ENCODE results near the gene CA4. TPM values are rescaled to one million over a fixed set of nuclear protein-coding genes. Genes with fewer than 3 reads are reported as not detected.

CA4 gene
- total and polyA plus RNA-seq, 2 of the 8 experiments (the other 6 are each of a cell fraction or from before 2014, with no cell fraction given), result 3.6 to 4.2 TPM

DNA sequence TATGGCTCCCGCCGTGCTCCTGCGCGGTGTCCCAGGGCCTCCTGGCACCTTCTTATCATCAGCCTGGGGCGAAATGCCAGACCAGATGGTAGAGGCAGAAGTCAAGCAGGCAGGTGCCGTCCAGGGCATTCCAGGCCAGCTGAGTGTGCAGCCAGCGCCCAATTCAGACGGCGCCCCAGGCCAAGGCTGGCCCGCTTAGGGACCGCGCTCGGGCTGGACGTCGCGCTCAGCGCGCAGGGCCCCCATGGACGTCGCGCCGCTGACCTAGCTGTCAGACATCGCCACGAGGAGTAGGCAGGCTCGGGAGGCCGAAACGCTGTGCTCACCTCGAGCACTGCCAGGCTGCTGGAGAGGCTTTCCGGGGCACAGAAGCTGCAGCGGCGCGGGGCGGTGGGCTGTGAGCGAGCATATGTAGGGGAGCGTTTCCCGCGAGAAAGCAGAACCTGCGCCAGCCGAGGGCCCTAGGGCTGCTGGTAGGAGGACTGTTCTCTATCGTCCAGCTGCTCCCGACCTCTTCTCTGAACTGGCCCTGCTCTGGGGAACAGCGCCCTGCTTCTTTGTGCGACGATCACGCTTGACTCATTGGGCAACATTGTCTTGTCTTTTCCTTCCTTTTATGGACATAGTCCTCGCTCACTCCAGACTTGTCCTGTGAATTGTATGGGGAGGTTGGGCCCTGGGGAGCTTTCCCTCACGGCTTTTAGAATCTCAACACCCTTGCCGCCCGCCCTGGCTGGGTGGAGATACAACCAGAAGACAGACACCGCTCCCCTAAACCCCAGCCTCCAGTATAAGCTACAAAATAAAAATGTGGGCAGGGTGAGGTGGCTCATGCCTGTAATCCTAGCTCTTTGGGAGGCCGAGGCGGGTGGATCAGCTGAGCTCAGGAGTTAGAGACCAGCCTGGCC is 8.4 kb upstream of the CA4 start:
- Histone ChIP-seq H3K23me2 (ENCODE audit: low read depth, low read length) (peaks cover 8% of the 10 kb centered on the region; the same call in 1 of the 2 replicates), H2BK120ac (replicated peaks; ENCODE audit: low read depth, low read length) (no peak overlapping the region), H3K36me3 (ENCODE audit: control insufficient read depth in 2 of 4, insufficient read depth in 4 of 4, low read length in 3 of 4) (no peaks in the 10 kb centered on the region; a peak in 1 of 8 replicates), H3K27me3 (replicated peaks in 1 of 4; ENCODE audit: control insufficient read depth in 3 of 4, extremely low read depth in 1 of 4, insufficient read depth in 3 of 4, low read length in 3 of 4) (peaks cover 44 to 57% (median 56%) of the 10 kb centered on the region in 4 experiments), H3K9ac (replicated peaks in 1 of 4; ENCODE audit: extremely low read depth in 1 of 4, low read depth in 3 of 4, low read length in 3 of 4) (peak overlapping the region in 2 of 4 experiments; percentile 15 to 34; a peak in 1 of 7 replicates), H3K27ac (ENCODE audit: low read depth, low read length) (no peak overlapping the region), H2BK15ac (ENCODE audit: low read length) (no peak overlapping the region), H2AK5ac (ENCODE audit: low read depth, low read length) (no peak overlapping the region), H4K20me1 (replicated peaks in 1 of 2; ENCODE audit: control insufficient read depth in 1 of 2, insufficient read depth in 2 of 2, low read length in 2 of 2) (peaks cover 2 to 8% of the 10 kb centered on the region in 2 experiments), H3K18ac (ENCODE audit: extremely low read depth, low read length) (no peak overlapping the region), H2BK20ac (ENCODE audit: low read length) (no peak overlapping the region), H3K79me1 (ENCODE audit: low read depth, low read length) (no peaks in the 10 kb centered on the region), H3K79me2 (ENCODE audit: control insufficient read depth in 1 of 2, insufficient read depth in 2 of 2, low read length in 2 of 2) (no peaks in the 10 kb centered on the region), H3K4me3 (ENCODE audit: extremely low read depth in 1 of 4, insufficient read depth in 2 of 4, low read depth in 3 of 4, low read length in 4 of 4) (peak overlapping the region; percentile 24 to 59 (median 40); a peak in 7 of 8 replicates), H3K9me3 (ENCODE audit: insufficient read depth in 2 of 2, low read depth in 1 of 2, low read length in 1 of 2) (no peaks in the 10 kb centered on the region), H3K14ac (ENCODE audit: insufficient read length) (no peak overlapping the region), H2BK12ac (ENCODE audit: low read depth, low read length) (no peak overlapping the region), H3K4me2 (ENCODE audit: insufficient read depth in 1 of 2, low read depth in 2 of 2, low read length in 2 of 2) (peak overlapping the region; percentile 75 to 95), H4K8ac (ENCODE audit: extremely low read depth, insufficient read depth, low read length) (no peak overlapping the region), H2BK5ac (ENCODE audit: low read depth, low read length) (no peak overlapping the region), H2AFZ (ENCODE audit: low read length) (no peak overlapping the region), H4K5ac (ENCODE audit: insufficient read length, low read depth, low read length) (no peak overlapping the region), H3K4me1 (replicated peaks in 1 of 4; ENCODE audit: control insufficient read depth in 3 of 4, insufficient read depth in 4 of 4, low read length in 3 of 4) (peaks cover 10 to 29% (median 20%) of the 10 kb centered on the region in 4 experiments), H4K91ac (replicated peaks; ENCODE audit: insufficient read length, low read length) (no peak overlapping the region), H3K56ac (replicated peaks; ENCODE audit: insufficient read length, low read depth, low read length) (no peak overlapping the region), H3K23ac (ENCODE audit: insufficient read length) (no peak overlapping the region), H3K4ac (replicated peaks; ENCODE audit: insufficient read length, low read depth, low read length) (no peak overlapping the region)
- CTCF ChIA-PET (ENCODE audit: partially characterized antibody), result interaction anchor here (0.6 to 10.2 kb wide), 26 partner anchors 8 to 496 kb away, joined by 3 to 148 read pairs (median 4); partner anchors contain the start of gene CA4
- FAIRE-seq, result no peak
- WGBS, 2 experiments (ENCODE audit: extremely low coverage in 1 of 2, insufficient coverage in 1 of 2, insufficient read length in 1 of 2, insufficient replicate concordance in 2 of 2, low coverage in 1 of 2, low lambda C conversion rate in 2 of 2, missing lambda C conversion rate in 1 of 2), result 16% methylated on average over 44 of the region's 52 CpGs; no CpG with 5 or more reads in 1 of the 2 experiments
- DNase-seq (ENCODE audit: low read depth in 1 of 2, low spot score in 2 of 2), result peak in 1 of 2 experiments; percentile 69
- POLR2A ChIA-PET (ENCODE audit: partially characterized antibody), result interaction anchor here (0.9 to 2.5 kb wide), 7 partner anchors 8 to 34 kb away, joined by 3 to 13 read pairs (median 5); partner anchors contain the start of gene CA4
- TF ChIP-seq SUZ12 (IDR thresholded peaks at IDR 0.05; ENCODE audit: low read length) (peak; percentile 72), KDM4A (IDR thresholded peaks at IDR 0.05; ENCODE audit: low read depth, low read length, severe bottlenecking) (peak; percentile 46), BRCA1 (IDR thresholded peaks at IDR 0.05; ENCODE audit: low read depth, low read length) (no peak), RNF2 (IDR thresholded peaks at IDR 0.05; ENCODE audit: borderline replicate concordance, low read depth, low read length, missing control alignments, poor library complexity, severe bottlenecking) (no peak), SIN3A (conservative IDR thresholded peaks at IDR 0.05 in 1 of 2, IDR thresholded peaks at IDR 0.05 in 1 of 2; ENCODE audit: low read depth in 1 of 2, low read length in 2 of 2) (0 out of 4 replicates have a peak, but pooled peaks of 1 of the 2 experiments have one; percentile 45), MAX (IDR thresholded peaks at IDR 0.05) (peak; percentile 86), SRF (IDR thresholded peaks at IDR 0.05; ENCODE audit: low read depth, low read length) (peak; percentile 47; the same call in 1 of the 2 replicates), POLR2A (IDR thresholded peaks at IDR 0.05; ENCODE audit: control extremely low read depth in 1 of 2, low read depth in 2 of 2, low read length in 2 of 2) (no peak)
- TF ChIP-seq, protein P1, sequence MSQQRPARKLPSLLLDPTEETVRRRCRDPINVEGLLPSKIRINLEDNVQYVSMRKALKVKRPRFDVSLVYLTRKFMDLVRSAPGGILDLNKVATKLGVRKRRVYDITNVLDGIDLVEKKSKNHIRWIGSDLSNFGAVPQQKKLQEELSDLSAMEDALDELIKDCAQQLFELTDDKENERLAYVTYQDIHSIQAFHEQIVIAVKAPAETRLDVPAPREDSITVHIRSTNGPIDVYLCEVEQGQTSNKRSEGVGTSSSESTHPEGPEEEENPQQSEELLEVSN (IDR thresholded peaks at IDR 0.05), result peak; percentile 68
